ENCODE results near the gene CMTM8. TPM values are rescaled to one million over a fixed set of nuclear protein-coding genes. Genes with fewer than 3 reads are reported as not detected.

Gene CMTM8
- total and polyA plus RNA-seq, 10 of the 15 experiments (the other 5 are each of a cell fraction or from before 2014, with no cell fraction given), result 0.11 to 0.23 TPM; not detected in 8

GRCh38 chr3:32254268-32254667, 15.8 kb downstream of the CMTM8 start:
- no peaks in the 10 kb centered on the region for H3K36me3 ChIP-seq (ENCODE audit: control insufficient read depth in 2 of 2, insufficient read depth in 2 of 2, low read length in 1 of 2)
- SMC1A ChIA-PET (ENCODE audit: uncharacterized antibody, unreplicated experiment), result interaction anchor here (1.1 kb wide), 1 partner anchor 44 kb away, joined by 4 read pairs; no protein-coding TSS in a partner anchor
- WGBS (ENCODE audit: insufficient coverage, insufficient replicate concordance, low lambda C conversion rate, missing lambda C conversion rate), result 8% methylated on average over 1 of the region's 1 CpG
- POLR2A ChIA-PET, result no interaction called here
- intact Hi-C loops (cut with micrococcal nuclease; ENCODE audit: unreplicated experiment), result no loop called here
- ATAC-seq (no peak), DNase-seq (ENCODE audit: low read depth, low spot score) (no peak), FAIRE-seq (no peak)
- no peaks in the 10 kb centered on the region for H3K9me3 ChIP-seq (replicated peaks; ENCODE audit: control insufficient read depth, insufficient read depth, low read length)
- H3K27me3 ChIP-seq (replicated peaks in 1 of 2; ENCODE audit: control insufficient read depth in 2 of 2, insufficient read depth in 2 of 2, low read length in 1 of 2), result no peaks in the 10 kb centered on the region; a peak in 1 of 4 replicates
- no peaks in the 10 kb centered on the region for H4K20me1 ChIP-seq (ENCODE audit: control insufficient read depth, insufficient read depth)
- H3K79me2 ChIP-seq (ENCODE audit: control insufficient read depth, insufficient read depth, low read length), result no peaks in the 10 kb centered on the region
- no peak overlapping the region for H3K4me3 ChIP-seq
- in situ Hi-C loops (cut with MboI), result no loop called here
- RAD21 ChIA-PET (ENCODE audit: unreplicated experiment), result no interaction called here
- H3K27ac ChIP-seq (ENCODE audit: control insufficient read depth, insufficient read depth), result no peak overlapping the region
- no peak overlapping the region for H2AFZ ChIP-seq (ENCODE audit: control insufficient read depth, low read depth, low read length)
- H3K4me2 ChIP-seq (ENCODE audit: control insufficient read depth, insufficient read depth), result no peak overlapping the region
- BruUV-seq (replicated peaks), result no TSS peak
- no peaks in the 10 kb centered on the region for H3K4me1 ChIP-seq (ENCODE audit: control insufficient read depth, insufficient read depth, low read length)
- no peak overlapping the region for H3K9ac ChIP-seq (ENCODE audit: control insufficient read depth, insufficient read depth, low read length)
- CTCF ChIA-PET, result no interaction called here
- TF ChIP-seq ASH2L (IDR thresholded peaks at IDR 0.05; ENCODE audit: borderline replicate concordance, low read depth), result no peak
- TF ChIP-seq ESRRA (IDR thresholded peaks at IDR 0.05; ENCODE audit: low read length), result no peak
- TF ChIP-seq BCLAF1 (IDR thresholded peaks at IDR 0.05), result no peak
- no peak for TF ChIP-seq USF2 (IDR thresholded peaks at IDR 0.05; ENCODE audit: borderline replicate concordance, low read depth, low read length)
- TF ChIP-seq RELB (IDR thresholded peaks at IDR 0.05; ENCODE audit: low read depth), result no peak
- TF ChIP-seq ETV6 (conservative IDR thresholded peaks at IDR 0.05 in 1 of 2, IDR thresholded peaks at IDR 0.05 in 1 of 2; ENCODE audit: borderline replicate concordance in 1 of 2, low read depth in 1 of 2), result no peak
